GM18505 (cell line): ENCODE results near the gene SMCO2.

ENCODE experiments used
- ATAC-seq: cut with Tn5 transposase; IDR thresholded peaks from one replicate; pipeline ENCODE4 v1.9.1; 2021; ENCODE audit not compliant: unreplicated experiment
- POLR2A ChIP-seq: IDR thresholded peaks from 4 replicates; pipeline ENCODE4 v1.6.1; 2011; ENCODE audit warnings: borderline replicate concordance; ENCODE audit not compliant: insufficient read depth, insufficient read length; ENCODE audit errors: extremely low read depth

Gene SMCO2

DNA sequence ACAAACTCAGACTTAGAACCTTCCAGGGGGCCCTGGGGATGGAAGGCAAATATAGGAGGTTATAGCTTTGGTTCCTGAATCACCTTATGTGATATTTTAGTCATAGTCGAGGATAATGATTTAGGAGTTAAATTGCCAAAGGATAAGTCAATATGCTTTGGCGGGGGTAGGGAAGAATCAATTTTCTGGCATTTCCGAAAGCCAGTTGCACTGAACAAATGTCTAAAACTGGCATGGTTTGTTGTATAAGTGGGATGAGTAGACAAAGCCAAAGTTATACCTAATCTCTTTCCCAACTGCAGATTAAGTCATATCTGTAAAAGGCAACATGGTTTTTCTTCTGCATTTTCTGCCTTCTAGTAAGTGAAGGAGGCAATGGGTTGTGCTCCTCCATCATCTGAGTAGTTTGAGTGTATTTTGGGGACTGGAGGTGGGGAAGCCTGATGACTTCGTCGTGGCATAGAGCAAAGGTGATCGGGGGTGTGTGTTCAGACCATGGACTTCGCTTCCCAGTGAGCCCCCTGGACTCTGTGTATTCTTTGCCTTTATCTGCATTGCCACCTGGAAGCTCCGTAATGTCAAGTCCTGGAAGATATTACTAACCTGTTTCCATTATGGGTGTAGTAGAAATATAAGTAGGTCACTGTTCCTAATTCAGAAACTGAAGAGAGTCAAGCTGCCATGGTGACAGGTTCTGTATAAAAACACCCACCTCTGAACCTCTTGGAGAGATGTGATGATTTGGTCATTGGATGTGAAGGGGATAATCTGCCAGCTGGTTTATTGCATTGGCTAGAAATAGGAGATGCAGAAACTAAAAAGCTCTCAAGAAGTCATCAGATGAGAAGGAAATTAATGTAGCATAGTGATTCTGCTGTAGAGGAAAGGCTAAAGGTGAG, 102.0 kb downstream of the SMCO2 start:
- ATAC-seq = no peak
- no peak for TF ChIP-seq POLR2A

DNA sequence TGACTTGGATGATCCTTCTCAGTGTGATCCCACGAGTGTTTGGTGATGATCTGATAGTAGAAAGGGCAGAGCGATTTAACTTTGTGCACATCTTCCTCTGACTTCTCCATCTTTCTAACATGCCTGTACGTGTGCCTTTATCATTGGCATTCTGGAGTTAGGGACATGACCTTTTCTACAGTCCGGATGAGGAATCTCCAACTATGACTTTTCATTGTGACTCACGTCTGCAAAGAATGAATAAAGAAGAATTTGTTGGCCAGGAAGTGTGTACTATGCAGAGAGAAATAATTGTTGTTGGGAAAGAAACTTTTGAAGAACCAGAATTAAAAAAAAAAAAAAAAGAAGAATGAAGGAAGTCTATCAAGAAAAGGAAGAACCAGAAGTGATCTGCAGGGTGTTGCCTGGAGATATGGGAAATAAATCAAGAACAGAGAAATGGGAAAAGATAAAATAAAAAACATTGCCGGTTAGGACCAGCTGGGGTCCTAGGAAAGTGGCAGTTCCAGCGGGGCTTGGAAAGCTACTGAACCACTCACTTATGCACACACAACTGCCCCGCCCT, 102.8 kb downstream of the SMCO2 start:
- ATAC-seq = no peak
- TF ChIP-seq POLR2A = no peak

DNA sequence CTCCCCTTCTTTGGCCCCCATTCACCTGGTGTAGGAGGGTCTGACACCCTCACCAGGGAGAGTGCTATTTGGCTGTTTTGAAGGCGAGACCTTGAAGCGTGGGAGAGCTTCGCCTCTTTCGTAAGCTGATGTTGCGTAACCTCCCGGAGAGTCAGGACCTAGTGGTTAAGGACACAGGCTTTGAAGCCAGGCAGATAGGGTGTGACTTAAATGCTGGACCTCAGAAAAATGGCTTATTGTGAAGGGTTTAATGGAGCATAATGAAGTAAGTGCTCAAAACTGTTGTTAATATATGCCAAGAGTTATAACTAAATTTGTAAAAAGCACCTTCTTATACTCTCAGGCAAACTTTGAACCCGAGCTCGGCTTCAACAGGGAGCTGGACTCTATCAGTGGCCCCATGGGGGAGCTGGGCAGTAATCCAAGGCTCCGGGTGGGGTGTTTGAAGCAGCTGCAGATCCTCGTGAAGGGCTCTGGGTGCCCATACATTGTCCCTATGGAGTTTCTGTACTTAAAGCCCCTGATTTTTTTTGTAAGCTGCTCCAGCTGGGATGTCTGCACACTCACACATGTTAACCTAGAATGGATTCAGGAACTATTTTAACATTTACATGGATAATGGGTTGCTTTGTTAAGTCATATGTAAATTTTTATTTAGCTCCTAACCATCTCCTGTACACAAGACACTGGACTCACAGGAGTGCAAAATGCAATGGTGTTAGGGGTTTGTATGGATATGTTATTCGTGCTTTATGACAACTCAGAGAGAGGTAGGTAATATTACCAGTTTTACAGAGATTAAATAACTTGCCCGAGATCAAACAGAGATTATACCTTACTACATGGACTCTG, 103.5 kb downstream of the SMCO2 start:
- ATAC-seq = no peak
- no peak for TF ChIP-seq POLR2A

DNA sequence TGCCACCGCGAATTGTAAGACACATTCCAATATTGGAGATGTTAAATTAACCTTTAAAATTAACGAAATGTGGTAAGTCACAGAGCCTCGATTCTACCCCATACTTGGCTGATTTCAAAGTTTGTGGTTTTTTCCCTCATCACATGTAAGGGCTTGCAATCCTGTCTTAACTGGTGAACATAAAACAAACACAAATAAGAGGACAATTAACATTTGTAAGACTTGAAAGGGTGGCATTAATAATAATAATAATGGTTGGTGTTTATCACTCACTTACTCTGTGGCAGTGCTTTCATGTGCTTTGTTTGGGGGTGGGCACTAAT, 104.1 kb downstream of the SMCO2 start:
- ATAC-seq = no peak
- no peak for TF ChIP-seq POLR2A

DNA sequence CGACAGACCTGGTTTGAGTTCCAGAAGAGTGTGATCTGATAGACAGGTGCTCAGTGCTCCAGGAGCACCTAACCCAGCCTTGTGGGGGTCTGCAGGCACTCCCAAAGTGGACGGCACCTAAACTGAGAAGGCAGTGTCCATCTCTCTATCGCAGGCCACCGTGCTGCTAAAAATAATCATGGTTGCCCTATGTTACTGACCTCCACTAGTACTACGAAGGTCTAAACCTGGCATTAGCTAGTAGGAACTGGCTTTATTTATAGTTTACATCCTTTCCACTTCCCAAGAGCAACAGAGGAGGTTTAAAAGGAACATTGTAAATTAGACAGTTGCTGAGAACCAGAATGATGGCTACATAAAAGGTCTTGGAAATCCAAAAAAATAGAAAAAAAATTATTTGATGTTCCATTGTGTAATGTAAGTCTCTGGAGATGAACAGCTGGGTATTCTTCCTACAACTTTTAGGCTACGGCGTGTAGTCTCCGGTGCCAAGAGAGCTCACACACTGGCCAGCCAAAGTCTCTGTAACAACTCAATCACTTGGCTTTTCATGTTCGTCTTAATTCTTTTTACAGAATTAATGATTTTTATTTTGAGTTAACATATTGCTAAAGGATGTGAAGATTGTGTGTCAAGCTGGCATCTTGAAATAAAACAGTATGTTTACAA, 104.8 kb downstream of the SMCO2 start:
- no peak for TF ChIP-seq POLR2A
- ATAC-seq = no peak
